H7 (cell line): Measurements from ENCODE around the gene RPGRIP1. TPM values are rescaled to one million over a fixed set of nuclear protein-coding genes. Genes with fewer than 3 reads are reported as not detected.
A peak's percentile ranks its signal among the peaks of the same experiment; 100 is the strongest.

Source experiments
- DNase-seq: peaks from one replicate; pipeline ENCODE4 v3.0.0; 2012
- H3K27me3 ChIP-seq: 2 replicates; pipeline ENCODE4 v1.6.0; 2011; ENCODE audit warnings: mild to moderate bottlenecking, low read length; ENCODE audit not compliant: control insufficient read depth, insufficient read depth
- H3K36me3 ChIP-seq: replicated peaks from 2 replicates; pipeline ENCODE4 v1.5.1; 2011; ENCODE audit warnings: low read length; ENCODE audit not compliant: control insufficient read depth, insufficient read depth
- H3K4me3 ChIP-seq: 2 replicates; pipeline ENCODE4 v1.5.1; 2011; ENCODE audit warnings: low read depth, mild to moderate bottlenecking, control low read depth, low read length, moderate library complexity; ENCODE audit not compliant: insufficient read depth
- total RNA-seq: library from RNA; depleted of rRNA; stranded (reverse); fragments of >200 nt; shearing (Covaris generic); gene quantifications from 2 replicates; pipeline ENCODE4 v1.2.3, GENCODE V29; 2014; rRNA removed

RPGRIP1 gene
- total RNA-seq, 1 experiment from 2014 or later: 0.14 TPM

GRCh38 chr14:21307637-21308036 lies 27.8 kb downstream of the RPGRIP1 start:
- Histone ChIP-seq H3K36me3 (no peaks in the 10 kb centered on the region), H3K4me3 (no peak overlapping the region), H3K27me3 (no peaks in the 10 kb centered on the region)
- DNase-seq: no peak

- no peaks in the 10 kb centered on the region for H3K36me3 ChIP-seq
- DNase-seq: no peak
- peak overlapping the region; percentile 32 for H3K4me3 ChIP-seq
- H3K27me3 ChIP-seq: no peaks in the 10 kb centered on the region
Observed at GRCh38 chr14:21308132-21308478, 28.2 kb downstream of the RPGRIP1 start.

GRCh38 chr14:21308479-21309237 lies 28.8 kb downstream of the RPGRIP1 start:
- Histone ChIP-seq H3K36me3 (no peaks in the 10 kb centered on the region), H3K27me3 (no peaks in the 10 kb centered on the region), H3K4me3 (peak overlapping the region; percentile 32)
- DNase-seq: peak; percentile 80

- Histone ChIP-seq H3K4me3 (no peak overlapping the region), H3K27me3 (no peaks in the 10 kb centered on the region), H3K36me3 (no peaks in the 10 kb centered on the region)
- DNase-seq: no peak
Observed at GRCh38 chr14:21309238-21309636, 29.4 kb downstream of the RPGRIP1 start.

- DNase-seq: no peak
- H3K36me3 ChIP-seq: no peaks in the 10 kb centered on the region
- H3K27me3 ChIP-seq: no peaks in the 10 kb centered on the region
- H3K4me3 ChIP-seq: no peak overlapping the region
Observed at GRCh38 chr14:21309956-21310355, 30.1 kb downstream of the RPGRIP1 start.

GRCh38 chr14:21311614-21312013 lies 31.7 kb downstream of the RPGRIP1 start:
- no peak for DNase-seq
- H3K4me3 ChIP-seq: no peak overlapping the region
- no peaks in the 10 kb centered on the region for H3K27me3 ChIP-seq
- no peaks in the 10 kb centered on the region for H3K36me3 ChIP-seq

GRCh38 chr14:21313512-21313911 lies 33.6 kb downstream of the RPGRIP1 start:
- no peaks in the 10 kb centered on the region for H3K36me3 ChIP-seq
- no peak for DNase-seq
- H3K4me3 ChIP-seq: no peak overlapping the region
- no peaks in the 10 kb centered on the region for H3K27me3 ChIP-seq

GRCh38 chr14:21317398-21317797 lies 37.5 kb downstream of the RPGRIP1 start:
- no peaks in the 10 kb centered on the region for H3K36me3 ChIP-seq

GRCh38 chr14:21320913-21321312 lies 41.0 kb downstream of the RPGRIP1 start:
- no peaks in the 10 kb centered on the region for H3K27me3 ChIP-seq
- H3K36me3 ChIP-seq: no peaks in the 10 kb centered on the region
- no peak overlapping the region for H3K4me3 ChIP-seq
- DNase-seq: no peak

More at GRCh38 chr14:21317398-21317797, 37.5 kb downstream of the RPGRIP1 start:
- no peak for DNase-seq
- no peaks in the 10 kb centered on the region for H3K27me3 ChIP-seq
- H3K4me3 ChIP-seq: no peak overlapping the region

GRCh38 chr14:21322716-21323115 lies 42.8 kb downstream of the RPGRIP1 start:
- no peaks in the 10 kb centered on the region for H3K27me3 ChIP-seq
- no peak overlapping the region for H3K4me3 ChIP-seq
- no peak for DNase-seq
- H3K36me3 ChIP-seq: no peaks in the 10 kb centered on the region

GRCh38 chr14:21326972-21327371 lies 47.1 kb downstream of the RPGRIP1 start:
- Histone ChIP-seq H3K27me3 (no peaks in the 10 kb centered on the region), H3K4me3 (no peak overlapping the region), H3K36me3 (no peaks in the 10 kb centered on the region)
- DNase-seq: no peak

Other genes with a start within 250 kb of the RPGRIP1 start
- gene TPPP2, start 249.9 kb upstream of the RPGRIP1 start, total RNA-seq: 0.15 TPM in 1 of 2 replicates, not detected in the other
- not detected in 2 replicates for gene RNASE13, start 245.3 kb upstream of the RPGRIP1 start, total RNA-seq
- not detected in 2 replicates for gene RNASE7, start 237.7 kb upstream of the RPGRIP1 start, total RNA-seq
- not detected in 2 replicates for gene RNASE8, start 222.3 kb upstream of the RPGRIP1 start, total RNA-seq
- gene ARHGEF40, start 209.8 kb upstream of the RPGRIP1 start, total RNA-seq: 63.9 and 82.1 TPM in 2 replicates
- 71.2 and 90.3 TPM in 2 replicates for gene ZNF219, start 181.4 kb upstream of the RPGRIP1 start, total RNA-seq
- gene TMEM253, start 179.0 kb upstream of the RPGRIP1 start, total RNA-seq: 0.31 and 0.78 TPM in 2 replicates
- not detected in 2 replicates for gene OR5AU1, start 124.0 kb upstream of the RPGRIP1 start, total RNA-seq
- gene HNRNPC, start 10.6 kb upstream of the RPGRIP1 start, total RNA-seq: 1,394 and 2,138 TPM in 2 replicates
- 145 and 161 TPM in 2 replicates for gene SUPT16H, start 103.9 kb downstream of the RPGRIP1 start, total RNA-seq
- gene CHD8, start 176.0 kb downstream of the RPGRIP1 start, total RNA-seq: 64.1 and 73.8 TPM in 2 replicates
- gene RAB2B, start 196.9 kb downstream of the RPGRIP1 start, total RNA-seq: 21.5 and 26.8 TPM in 2 replicates
- gene TOX4, start 197.1 kb downstream of the RPGRIP1 start, total RNA-seq: 23.5 and 30.5 TPM in 2 replicates
- 109 and 111 TPM in 2 replicates for gene METTL3, start 231.3 kb downstream of the RPGRIP1 start, total RNA-seq
- 123 and 170 TPM in 2 replicates for gene SALL2, start 246.3 kb downstream of the RPGRIP1 start, total RNA-seq